ENCODE data around the gene SLC44A5.

SLC44A5 gene

GRCh38 chr1:75616436-75617433, 5.8 kb upstream of the SLC44A5 start:
- Histone ChIP-seq H3K27me3 (peaks cover 82% of the 10 kb centered on the region), H3K36me3 (no peaks in the 10 kb centered on the region), H3K4me1 (ENCODE audit: control insufficient read depth in 1 of 2, insufficient read depth in 1 of 2, low read depth in 1 of 2, low read length in 1 of 2) (no peaks in the 10 kb centered on the region), H3K27ac (no peak overlapping the region), H3K9me3 (no peaks in the 10 kb centered on the region), H3K4me3 (ENCODE audit: low read depth in 1 of 2, low read length in 1 of 2) (no peak overlapping the region)
- no peak for TF ChIP-seq CTCF (IDR thresholded peaks at IDR 0.05)

- Histone ChIP-seq H3K27me3 (peaks cover 86% of the 10 kb centered on the region), H3K27ac (no peak overlapping the region), H3K9me3 (no peaks in the 10 kb centered on the region), H3K4me3 (ENCODE audit: low read depth in 1 of 2, low read length in 1 of 2) (no peak overlapping the region), H3K36me3 (no peaks in the 10 kb centered on the region), H3K4me1 (ENCODE audit: control insufficient read depth in 1 of 2, insufficient read depth in 1 of 2, low read depth in 1 of 2, low read length in 1 of 2) (no peaks in the 10 kb centered on the region)
- TF ChIP-seq CTCF (IDR thresholded peaks at IDR 0.05): no peak
These were observed 4.9 kb upstream of the SLC44A5 start for GRCh38 chr1:75615613-75616435.

- Histone ChIP-seq H3K4me3 (ENCODE audit: low read depth in 1 of 2, low read length in 1 of 2) (no peak overlapping the region), H3K27ac (no peak overlapping the region), H3K4me1 (ENCODE audit: control insufficient read depth in 1 of 2, insufficient read depth in 1 of 2, low read depth in 1 of 2, low read length in 1 of 2) (no peaks in the 10 kb centered on the region), H3K36me3 (no peaks in the 10 kb centered on the region), H3K27me3 (peaks cover 85% of the 10 kb centered on the region), H3K9me3 (no peaks in the 10 kb centered on the region)
- TF ChIP-seq CTCF (IDR thresholded peaks at IDR 0.05): no peak
These were observed 3.5 kb upstream of the SLC44A5 start for GRCh38 chr1:75614399-75614756.

GRCh38 chr1:75613916-75614315, 3.0 kb upstream of the SLC44A5 start:
- Histone ChIP-seq H3K27me3 (peaks cover 80% of the 10 kb centered on the region), H3K4me1 (ENCODE audit: control insufficient read depth in 1 of 2, insufficient read depth in 1 of 2, low read depth in 1 of 2, low read length in 1 of 2) (no peaks in the 10 kb centered on the region), H3K36me3 (no peaks in the 10 kb centered on the region), H3K9me3 (no peaks in the 10 kb centered on the region), H3K4me3 (ENCODE audit: low read depth in 1 of 2, low read length in 1 of 2) (no peak overlapping the region), H3K27ac (no peak overlapping the region)
- no peak for TF ChIP-seq CTCF (IDR thresholded peaks at IDR 0.05)

GRCh38 chr1:75612976-75613375, 2.1 kb upstream of the SLC44A5 start:
- Histone ChIP-seq H3K4me1 (ENCODE audit: control insufficient read depth in 1 of 2, insufficient read depth in 1 of 2, low read depth in 1 of 2, low read length in 1 of 2) (no peaks in the 10 kb centered on the region), H3K36me3 (no peaks in the 10 kb centered on the region), H3K27me3 (peaks cover 71% of the 10 kb centered on the region), H3K27ac (no peak overlapping the region), H3K9me3 (no peaks in the 10 kb centered on the region), H3K4me3 (ENCODE audit: low read depth in 1 of 2, low read length in 1 of 2) (no peak overlapping the region)
- TF ChIP-seq CTCF (IDR thresholded peaks at IDR 0.05): no peak

Data from neutrophil (primary cell).